RWPE2 (cell line): Measurements from ENCODE around the gene OS9.

Source experiments
- ATAC-seq: fragments of 200-7000 bp; cut with Tn5 transposase; 3 replicates; pipeline ENCODE4 v1.9.1; 2021; ENCODE audit warnings: low read depth
- DNase-seq: peaks from one replicate; pipeline ENCODE4 v3.0.0-alpha.2; 2020; ENCODE audit warnings: low spot score
- H3K27ac ChIP-seq: fragments of 450-650 bp; 2 replicates; pipeline ENCODE4 v1.5.1; 2017; ENCODE audit warnings: mild to moderate bottlenecking; ENCODE audit not compliant: poor library complexity, severe bottlenecking
- H3K27me3 ChIP-seq: fragments of 250-450 bp; sonication (Bioruptor Pico); 2 replicates; pipeline ENCODE4 v1.5.1; 2021; ENCODE audit warnings: mild to moderate bottlenecking, moderate library complexity; ENCODE audit not compliant: insufficient read depth, poor library complexity, severe bottlenecking
- H3K36me3 ChIP-seq: fragments of 250-450 bp; sonication (Bioruptor Pico); 2 replicates; pipeline ENCODE4 v1.5.1; 2020; ENCODE audit warnings: low read depth, mild to moderate bottlenecking, moderate library complexity
- H3K4me1 ChIP-seq: fragments of 250-450 bp; sonication (Bioruptor Pico); 2 replicates; pipeline ENCODE4 v1.5.1; 2021; ENCODE audit warnings: mild to moderate bottlenecking, moderate library complexity; ENCODE audit not compliant: insufficient read depth, poor library complexity, severe bottlenecking
- H3K4me3 ChIP-seq: fragments of 250-450 bp; sonication (Bioruptor Pico); 2 replicates; pipeline ENCODE4 v1.5.1; 2021; ENCODE audit warnings: mild to moderate bottlenecking, moderate library complexity; ENCODE audit not compliant: severe bottlenecking
- H3K9me3 ChIP-seq: fragments of 250-450 bp; sonication (Bioruptor Pico); 2 replicates; pipeline ENCODE4 v1.5.1; 2021; ENCODE audit warnings: mild to moderate bottlenecking, moderate library complexity; ENCODE audit not compliant: severe bottlenecking
- TF ChIP-seq, protein P1 (sequence below): fragments of 450-650 bp; IDR thresholded peaks from one replicate; pipeline ENCODE4 v1.5.1; 2017; ENCODE audit warnings: mild to moderate bottlenecking, moderate library complexity; ENCODE audit not compliant: poor library complexity, severe bottlenecking

The OS9 gene

GRCh38 chr12:57723630-57723962 is 29.7 kb downstream of the OS9 start:
- TF ChIP-seq, protein P1, sequence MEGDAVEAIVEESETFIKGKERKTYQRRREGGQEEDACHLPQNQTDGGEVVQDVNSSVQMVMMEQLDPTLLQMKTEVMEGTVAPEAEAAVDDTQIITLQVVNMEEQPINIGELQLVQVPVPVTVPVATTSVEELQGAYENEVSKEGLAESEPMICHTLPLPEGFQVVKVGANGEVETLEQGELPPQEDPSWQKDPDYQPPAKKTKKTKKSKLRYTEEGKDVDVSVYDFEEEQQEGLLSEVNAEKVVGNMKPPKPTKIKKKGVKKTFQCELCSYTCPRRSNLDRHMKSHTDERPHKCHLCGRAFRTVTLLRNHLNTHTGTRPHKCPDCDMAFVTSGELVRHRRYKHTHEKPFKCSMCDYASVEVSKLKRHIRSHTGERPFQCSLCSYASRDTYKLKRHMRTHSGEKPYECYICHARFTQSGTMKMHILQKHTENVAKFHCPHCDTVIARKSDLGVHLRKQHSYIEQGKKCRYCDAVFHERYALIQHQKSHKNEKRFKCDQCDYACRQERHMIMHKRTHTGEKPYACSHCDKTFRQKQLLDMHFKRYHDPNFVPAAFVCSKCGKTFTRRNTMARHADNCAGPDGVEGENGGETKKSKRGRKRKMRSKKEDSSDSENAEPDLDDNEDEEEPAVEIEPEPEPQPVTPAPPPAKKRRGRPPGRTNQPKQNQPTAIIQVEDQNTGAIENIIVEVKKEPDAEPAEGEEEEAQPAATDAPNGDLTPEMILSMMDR: no peak
- Histone ChIP-seq H3K4me1 (no peaks in the 10 kb centered on the region), H3K27me3 (no peaks in the 10 kb centered on the region), H3K4me3 (no peak overlapping the region), H3K36me3 (peaks cover 8% of the 10 kb centered on the region), H3K9me3 (no peaks in the 10 kb centered on the region), H3K27ac (no peak overlapping the region)
- ATAC-seq (no peak), DNase-seq (no peak)

DNA sequence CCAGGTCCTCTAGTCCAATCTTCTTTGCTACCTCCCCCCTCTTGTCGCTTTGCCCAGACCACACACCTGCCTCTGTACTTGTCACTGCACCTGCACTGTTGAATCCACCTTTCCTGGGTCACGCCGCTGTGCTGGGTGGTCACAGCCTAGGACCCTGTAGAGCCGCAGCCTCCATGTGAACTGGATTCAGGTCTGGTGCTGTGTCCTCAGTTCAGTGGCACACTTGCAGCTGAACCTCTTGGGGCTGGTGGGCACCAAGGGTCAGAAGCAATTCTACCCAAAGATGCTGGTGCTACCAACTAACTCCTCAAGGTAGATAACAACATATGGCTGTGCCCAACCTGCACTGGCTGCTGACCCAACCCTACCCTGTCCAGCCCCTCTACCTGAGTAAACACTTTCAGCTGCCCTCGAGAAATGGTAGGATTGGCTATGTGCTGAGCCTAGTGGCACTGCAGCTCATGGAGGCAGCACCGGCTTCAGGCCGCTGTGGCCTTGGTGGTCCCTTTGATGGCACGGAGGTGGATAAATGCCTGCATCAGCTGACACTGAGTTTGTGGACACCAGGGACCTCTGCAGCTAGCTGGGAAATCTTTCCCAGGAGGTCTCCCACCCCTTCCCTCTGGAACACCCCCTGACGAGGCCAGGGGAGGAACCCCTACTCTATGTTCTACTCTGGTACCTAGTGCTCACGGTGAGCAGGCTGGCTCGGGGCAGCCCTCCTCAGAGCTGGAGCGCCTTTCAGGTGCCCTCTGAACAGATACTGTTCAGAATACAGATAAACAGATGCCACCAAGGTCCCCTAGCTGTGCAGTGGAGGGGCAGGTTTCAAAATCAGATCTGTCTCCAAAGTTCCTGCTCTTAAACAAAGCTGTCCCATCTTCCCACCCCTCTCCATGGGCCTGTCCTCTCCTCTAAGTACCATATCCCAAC is 30.3 kb downstream of the OS9 start:
- no peaks in the 10 kb centered on the region for H3K4me1 ChIP-seq
- no peak for ATAC-seq
- H3K36me3 ChIP-seq: peaks cover 6% of the 10 kb centered on the region
- no peaks in the 10 kb centered on the region for H3K27me3 ChIP-seq
- H3K4me3 ChIP-seq: no peak overlapping the region
- DNase-seq: no peak
- no peak overlapping the region for H3K27ac ChIP-seq
- no peaks in the 10 kb centered on the region for H3K9me3 ChIP-seq
- TF ChIP-seq, protein P1: no peak

DNA sequence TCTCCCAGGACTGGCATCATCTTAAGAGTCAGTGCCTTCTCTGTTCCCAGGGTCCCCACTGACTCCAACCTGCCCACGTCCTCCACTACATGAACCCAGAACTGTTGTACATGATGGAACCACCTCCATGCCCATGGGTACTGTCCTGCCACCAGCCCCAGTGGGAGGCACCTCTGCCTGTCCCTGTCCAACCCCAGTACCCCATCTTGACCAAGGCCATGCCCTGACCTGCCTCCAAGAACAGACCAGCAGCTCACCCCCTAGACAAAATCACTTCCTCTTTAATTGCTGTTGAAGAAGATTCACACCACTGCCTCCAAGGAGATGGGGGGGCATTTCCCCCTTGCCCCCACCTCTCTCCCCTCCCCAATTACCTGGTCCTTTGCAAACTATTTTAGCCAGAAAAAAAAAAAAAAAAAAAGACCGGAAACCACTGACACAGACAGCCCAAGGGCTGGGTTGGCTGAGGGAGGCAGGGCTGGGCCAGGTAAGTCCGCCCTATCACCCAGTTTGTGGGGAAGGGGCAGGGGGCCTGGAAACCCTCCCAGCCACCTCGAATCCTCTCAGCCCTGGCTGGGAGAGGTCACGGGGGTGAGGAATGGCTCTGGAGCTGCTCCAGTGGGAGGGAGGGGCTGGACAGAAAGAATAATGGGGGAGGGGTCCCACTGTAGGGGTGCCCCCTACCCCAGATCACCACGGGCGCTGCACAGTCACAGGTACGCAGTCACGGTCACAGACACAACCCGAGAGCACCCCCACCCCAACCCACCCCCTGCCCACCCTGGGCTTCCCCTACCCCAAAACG is 31.2 kb downstream of the OS9 start:
- DNase-seq: no peak
- no peaks in the 10 kb centered on the region; the same call in 1 of the 2 replicates for H3K36me3 ChIP-seq
- no peak for ATAC-seq
- H3K27ac ChIP-seq: no peak overlapping the region
- no peak overlapping the region for H3K4me3 ChIP-seq
- no peaks in the 10 kb centered on the region for H3K4me1 ChIP-seq
- no peaks in the 10 kb centered on the region for H3K27me3 ChIP-seq
- TF ChIP-seq, protein P1: no peak
- no peaks in the 10 kb centered on the region for H3K9me3 ChIP-seq

DNA sequence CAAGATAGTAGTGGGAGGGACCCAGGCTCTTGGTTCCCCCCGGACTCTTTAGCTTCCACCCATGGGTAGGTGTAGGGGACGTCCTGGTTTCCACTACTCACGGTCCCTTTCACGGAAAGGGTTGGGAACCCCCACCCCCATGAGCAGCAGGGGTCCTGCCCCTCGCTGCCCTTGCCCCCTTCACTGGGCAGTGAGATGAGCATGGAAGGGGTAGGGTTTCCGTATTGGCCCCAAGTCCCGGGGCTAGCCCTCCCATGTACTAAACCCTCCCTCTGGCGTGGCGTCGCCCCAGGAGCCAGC is 31.9 kb downstream of the OS9 start:
- Histone ChIP-seq H3K27me3 (no peaks in the 10 kb centered on the region), H3K4me3 (peak overlapping the region; percentile 67), H3K9me3 (no peaks in the 10 kb centered on the region), H3K4me1 (no peaks in the 10 kb centered on the region), H3K27ac (peak overlapping the region; percentile 46), H3K36me3 (no peaks in the 10 kb centered on the region)
- DNase-seq (no peak), ATAC-seq (peak; percentile 5; the same call in 2 of the 3 replicates)
- TF ChIP-seq, protein P1: no peak
